K562 (cell line): ENCODE data around the gene ZBTB38. TPM values are rescaled to one million over a fixed set of nuclear protein-coding genes. Genes with fewer than 3 reads are reported as not detected.

Source experiments
- CTBP1 ChIP-seq: fragments of 450-650 bp; IDR thresholded peaks from 2 replicates; pipeline ENCODE4 v1.6.1; 2016; ENCODE audit warnings: borderline replicate concordance
- NR2C2 ChIP-seq, 2 experiments: fragments of 200-800 bp in 1 of 2; sonication (Bioruptor generic) in 1 of 2; sonication (generic) in 1 of 2; formaldehyde crosslinking in 1 of 2; IDR thresholded peaks; 2 replicates each; pipeline versions ENCODE4 v1.6.1 to v1.8.0; 2016 to 2022; ENCODE audit warnings: mild to moderate bottlenecking in 1 of 2, missing compliant biosample characterization in 1 of 2, missing genetic modification characterization in 1 of 2, missing genetic modification reagents in 1 of 2
- polyA plus RNA-seq, 8 experiments: library from polyadenylated mRNA; depleted of rRNA in 4 of 8; stranded (reverse) in 5 of 8; unstranded in 3 of 8; fragments of >200 nt; fragmentation: Nextera tagmentation in 2 of 8; fragmentation: Illumina TruSeq in 1 of 8; extraction: Ambion mirVana in 2 of 8; extraction: Trizol in 1 of 8; gene quantifications; 2 replicates each; pipeline versions ENCODE4 v1.2.1 to v1.2.3, GENCODE V29; 2011 to 2014; ENCODE audit warnings: inconsistent platforms in 1 of 8, missing spikeins in 1 of 8
- total RNA-seq, 7 experiments: library from RNA; depleted of rRNA in 6 of 7; stranded (reverse); fragments of >200 nt in 6 of 7; fragmentation: Illumina TruSeq in 2 of 7; extraction: Trizol in 2 of 7; gene quantifications; 2 replicates each; pipeline versions ENCODE4 v1.2.1 to v1.2.3, GENCODE V29; 2011 to 2021; ENCODE audit warnings: low replicate concordance in 1 of 7
- TF ChIP-seq, protein P1 (sequence below), 2 experiments: fragments of 450-650 bp; IDR thresholded peaks; 2 replicates each; pipeline ENCODE4 v1.6.1; 2016; ENCODE audit warnings: mild to moderate bottlenecking in 2 of 2, borderline replicate concordance in 1 of 2, low read depth in 1 of 2, moderate library complexity in 1 of 2
- TF ChIP-seq, protein P2 (sequence below), 2 experiments: fragments of 250-450 bp in 1 of 2; fragments of 450-650 bp in 1 of 2; sonication (Bioruptor Pico) in 1 of 2; IDR thresholded peaks; 2 replicates each; pipeline versions ENCODE4 v1.6.1 to v1.8.0; 2016 to 2021; ENCODE audit warnings: mild to moderate bottlenecking in 2 of 2, moderate library complexity in 2 of 2, missing compliant biosample characterization in 1 of 2, missing genetic modification characterization in 1 of 2
- TF ChIP-seq, protein P3 (sequence below): fragments of 250-450 bp; sonication (Bioruptor Pico); IDR thresholded peaks from 2 replicates; pipeline ENCODE4 v1.4.0; 2020; ENCODE audit warnings: mild to moderate bottlenecking, moderate library complexity
- TF ChIP-seq, protein P4 (sequence below): fragments of 150-350 bp; conservative IDR thresholded peaks from 2 replicates; pipeline ENCODE4 v1.6.1; 2014; ENCODE audit warnings: low read length
- TF ChIP-seq, protein P5 (sequence below), 3 experiments: fragments of 200-800 bp in 1 of 3; sonication (Bioruptor generic) in 1 of 3; sonication (generic) in 1 of 3; formaldehyde crosslinking in 1 of 3; IDR thresholded peaks; 2 replicates each; pipeline versions ENCODE4 v1.6.1 to v1.8.0; 2016 to 2022; ENCODE audit warnings: mild to moderate bottlenecking in 2 of 3, missing compliant biosample characterization in 2 of 3, missing genetic modification characterization in 2 of 3, missing genetic modification reagents in 1 of 3

Gene ZBTB38
- total and polyA plus RNA-seq, 9 of the 15 experiments (the other 6 are each of a cell fraction or from before 2014, with no cell fraction given) = 12.1 to 39.4 (median 22.9) TPM

DNA sequence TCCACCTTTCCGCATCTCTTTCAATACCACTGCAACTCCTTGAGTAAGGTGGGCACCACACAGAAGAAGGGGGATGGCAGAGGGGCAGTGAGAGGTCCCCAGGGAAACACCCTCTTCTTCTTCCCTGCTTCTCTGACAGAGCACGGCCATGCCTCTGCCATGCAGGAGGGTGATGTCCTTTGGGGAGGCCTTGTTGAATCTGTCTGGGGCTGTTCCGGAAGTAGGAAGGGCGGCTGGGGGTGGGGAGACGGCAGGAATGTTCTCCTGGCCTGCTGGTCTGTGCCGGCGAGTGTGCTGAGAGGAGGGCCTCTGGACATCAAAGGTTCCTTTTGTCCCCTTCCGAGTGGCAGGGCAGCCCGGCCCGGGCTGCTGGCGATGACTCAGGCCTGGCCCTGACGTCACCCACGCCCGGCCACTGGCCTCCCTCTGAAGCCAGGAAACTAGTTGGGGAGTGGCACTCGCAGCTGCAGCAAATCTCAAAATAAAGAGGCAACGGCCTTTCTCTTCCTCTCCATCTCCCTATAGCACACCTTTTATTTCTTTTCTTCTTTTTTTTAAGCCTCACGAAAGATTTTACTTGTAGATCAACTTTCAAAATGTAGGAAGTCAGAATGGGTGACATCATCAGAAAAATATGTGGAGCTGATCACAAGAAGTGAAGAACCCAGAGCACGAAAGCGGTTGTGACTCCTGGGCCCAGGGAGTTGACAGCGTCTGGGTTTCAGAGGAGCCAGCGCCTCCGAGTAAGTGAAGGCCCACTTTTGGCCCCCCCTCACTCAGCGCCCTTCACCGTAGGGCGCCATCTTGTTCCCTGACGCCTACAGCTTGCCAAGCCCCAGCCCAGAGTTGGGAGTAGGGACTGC lies at the start of gene ZBTB38 (continued):
- TF ChIP-seq, protein P1, sequence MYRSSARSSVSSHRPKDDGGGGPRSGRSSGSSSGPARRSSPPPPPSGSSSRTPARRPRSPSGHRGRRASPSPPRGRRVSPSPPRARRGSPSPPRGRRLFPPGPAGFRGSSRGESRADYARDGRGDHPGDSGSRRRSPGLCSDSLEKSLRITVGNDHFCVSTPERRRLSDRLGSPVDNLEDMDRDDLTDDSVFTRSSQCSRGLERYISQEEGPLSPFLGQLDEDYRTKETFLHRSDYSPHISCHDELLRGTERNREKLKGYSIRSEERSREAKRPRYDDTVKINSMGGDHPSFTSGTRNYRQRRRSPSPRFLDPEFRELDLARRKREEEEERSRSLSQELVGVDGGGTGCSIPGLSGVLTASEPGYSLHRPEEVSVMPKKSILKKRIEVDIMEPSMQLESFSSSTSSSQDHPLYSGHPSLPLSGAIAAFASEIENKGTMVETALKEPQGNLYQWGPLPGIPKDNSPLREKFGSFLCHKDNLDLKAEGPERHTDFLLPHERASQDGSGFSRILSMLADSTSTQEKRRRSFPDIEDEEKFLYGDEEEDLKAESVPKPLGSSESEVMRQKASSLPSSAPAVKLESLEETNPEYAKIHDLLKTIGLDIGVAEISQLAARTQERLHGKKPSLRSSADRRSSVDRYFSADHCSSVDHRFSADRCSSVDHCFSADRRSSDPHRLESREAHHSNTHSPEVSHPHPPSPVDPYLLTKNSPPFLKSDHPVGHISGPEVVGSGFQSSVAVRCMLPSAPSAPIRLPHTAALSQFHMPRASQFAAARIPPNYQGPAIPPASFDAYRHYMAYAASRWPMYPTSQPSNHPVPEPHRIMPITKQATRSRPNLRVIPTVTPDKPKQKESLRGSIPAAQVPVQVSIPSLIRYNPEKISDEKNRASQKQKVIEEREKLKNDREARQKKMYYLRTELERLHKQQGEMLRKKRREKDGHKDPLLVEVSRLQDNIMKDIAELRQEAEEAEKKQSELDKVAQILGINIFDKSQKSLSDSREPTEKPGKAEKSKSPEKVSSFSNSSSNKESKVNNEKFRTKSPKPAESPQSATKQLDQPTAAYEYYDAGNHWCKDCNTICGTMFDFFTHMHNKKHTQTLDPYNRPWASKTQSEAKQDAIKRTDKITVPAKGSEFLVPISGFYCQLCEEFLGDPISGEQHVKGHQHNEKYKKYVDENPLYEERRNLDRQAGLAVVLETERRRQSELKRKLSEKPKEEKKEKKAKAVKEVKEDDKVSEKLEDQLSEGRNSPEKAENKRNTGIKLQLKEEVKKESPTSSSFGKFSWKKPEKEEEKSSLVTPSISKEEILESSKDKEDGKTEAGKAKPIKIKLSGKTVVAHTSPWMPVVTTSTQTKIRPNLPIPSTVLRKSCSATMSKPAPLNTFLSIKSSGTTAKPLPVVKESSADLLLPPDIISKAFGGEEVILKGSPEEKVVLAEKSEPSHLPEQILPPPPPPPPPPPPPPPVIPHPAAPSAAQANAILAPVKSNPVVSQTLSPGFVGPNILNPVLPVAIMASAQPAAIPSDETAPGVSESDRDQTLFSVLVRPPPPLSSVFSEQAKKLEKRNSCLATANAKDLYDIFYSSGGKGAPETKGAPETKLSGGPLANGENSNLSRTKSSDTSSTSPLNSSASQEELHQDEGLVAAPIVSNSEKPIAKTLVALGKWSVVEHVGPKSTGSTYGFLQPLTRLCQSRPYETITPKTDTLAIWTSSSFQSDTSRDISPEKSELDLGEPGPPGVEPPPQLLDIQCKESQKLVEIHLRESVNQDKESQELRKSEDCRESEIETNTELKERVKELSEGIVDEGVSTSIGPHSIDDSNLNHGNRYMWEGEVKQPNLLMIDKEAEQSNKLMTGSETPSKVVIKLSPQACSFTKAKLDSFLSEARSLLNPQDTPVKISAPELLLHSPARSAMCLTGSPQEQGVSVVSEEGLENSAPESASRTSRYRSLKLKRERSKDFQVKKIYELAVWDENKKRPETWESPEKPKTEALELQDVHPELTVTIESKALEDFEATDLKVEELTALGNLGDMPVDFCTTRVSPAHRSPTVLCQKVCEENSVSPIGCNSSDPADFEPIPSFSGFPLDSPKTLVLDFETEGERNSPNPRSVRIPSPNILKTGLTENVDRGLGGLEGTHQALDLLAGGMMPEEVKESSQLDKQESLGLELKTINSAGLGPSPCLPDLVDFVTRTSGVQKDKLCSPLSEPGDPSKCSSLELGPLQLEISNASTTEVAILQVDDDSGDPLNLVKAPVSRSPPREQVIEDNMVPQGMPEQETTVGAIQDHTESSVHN (IDR thresholded peaks at IDR 0.05; ENCODE audit: borderline replicate concordance in 1 of 2, low read depth in 1 of 2) = peak in 1 of 2 experiments; percentile 71; a peak in 1 of 4 replicates
- TF ChIP-seq, protein P2, sequence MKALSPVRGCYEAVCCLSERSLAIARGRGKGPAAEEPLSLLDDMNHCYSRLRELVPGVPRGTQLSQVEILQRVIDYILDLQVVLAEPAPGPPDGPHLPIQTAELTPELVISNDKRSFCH (CRISPR knock-in tag; IDR thresholded peaks at IDR 0.05) = peak; percentile 27; the same call in 1 of the 2 replicates
- TF ChIP-seq, protein P2 (tag; IDR thresholded peaks at IDR 0.05) = peak; percentile 50; the same call in 1 of the 2 replicates
- TF ChIP-seq NR2C2 (CRISPR knock-in tag; IDR thresholded peaks at IDR 0.05) (no peak), NR2C2 (tag; IDR thresholded peaks at IDR 0.05) (peak; percentile 67; the same call in 1 of the 2 replicates), CTBP1 (peak; percentile 63)
- TF ChIP-seq, protein P3, sequence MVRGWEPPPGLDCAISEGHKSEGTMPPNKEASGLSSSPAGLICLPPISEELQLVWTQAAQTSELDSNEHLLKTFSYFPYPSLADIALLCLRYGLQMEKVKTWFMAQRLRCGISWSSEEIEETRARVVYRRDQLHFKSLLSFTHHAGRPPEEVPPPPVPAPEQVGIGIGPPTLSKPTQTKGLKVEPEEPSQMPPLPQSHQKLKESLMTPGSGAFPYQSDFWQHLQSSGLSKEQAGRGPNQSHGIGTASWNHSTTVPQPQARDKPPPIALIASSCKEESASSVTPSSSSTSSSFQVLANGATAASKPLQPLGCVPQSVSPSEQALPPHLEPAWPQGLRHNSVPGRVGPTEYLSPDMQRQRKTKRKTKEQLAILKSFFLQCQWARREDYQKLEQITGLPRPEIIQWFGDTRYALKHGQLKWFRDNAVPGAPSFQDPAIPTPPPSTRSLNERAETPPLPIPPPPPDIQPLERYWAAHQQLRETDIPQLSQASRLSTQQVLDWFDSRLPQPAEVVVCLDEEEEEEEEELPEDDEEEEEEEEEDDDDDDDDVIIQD = peak; percentile 29; the same call in 1 of the 2 replicates
- TF ChIP-seq, protein P4, sequence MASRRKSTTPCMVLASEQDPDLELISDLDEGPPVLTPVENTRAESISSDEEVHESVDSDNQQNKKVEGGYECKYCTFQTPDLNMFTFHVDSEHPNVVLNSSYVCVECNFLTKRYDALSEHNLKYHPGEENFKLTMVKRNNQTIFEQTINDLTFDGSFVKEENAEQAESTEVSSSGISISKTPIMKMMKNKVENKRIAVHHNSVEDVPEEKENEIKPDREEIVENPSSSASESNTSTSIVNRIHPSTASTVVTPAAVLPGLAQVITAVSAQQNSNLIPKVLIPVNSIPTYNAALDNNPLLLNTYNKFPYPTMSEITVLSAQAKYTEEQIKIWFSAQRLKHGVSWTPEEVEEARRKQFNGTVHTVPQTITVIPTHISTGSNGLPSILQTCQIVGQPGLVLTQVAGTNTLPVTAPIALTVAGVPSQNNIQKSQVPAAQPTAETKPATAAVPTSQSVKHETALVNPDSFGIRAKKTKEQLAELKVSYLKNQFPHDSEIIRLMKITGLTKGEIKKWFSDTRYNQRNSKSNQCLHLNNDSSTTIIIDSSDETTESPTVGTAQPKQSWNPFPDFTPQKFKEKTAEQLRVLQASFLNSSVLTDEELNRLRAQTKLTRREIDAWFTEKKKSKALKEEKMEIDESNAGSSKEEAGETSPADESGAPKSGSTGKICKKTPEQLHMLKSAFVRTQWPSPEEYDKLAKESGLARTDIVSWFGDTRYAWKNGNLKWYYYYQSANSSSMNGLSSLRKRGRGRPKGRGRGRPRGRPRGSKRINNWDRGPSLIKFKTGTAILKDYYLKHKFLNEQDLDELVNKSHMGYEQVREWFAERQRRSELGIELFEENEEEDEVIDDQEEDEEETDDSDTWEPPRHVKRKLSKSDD = 0 out of 2 replicates have a peak, but pooled peaks have one; percentile 47
- TF ChIP-seq, protein P5, sequence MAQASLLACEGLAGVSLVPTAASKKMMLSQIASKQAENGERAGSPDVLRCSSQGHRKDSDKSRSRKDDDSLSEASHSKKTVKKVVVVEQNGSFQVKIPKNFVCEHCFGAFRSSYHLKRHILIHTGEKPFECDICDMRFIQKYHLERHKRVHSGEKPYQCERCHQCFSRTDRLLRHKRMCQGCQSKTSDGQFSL (CRISPR knock-in tag; IDR thresholded peaks at IDR 0.05) = peak; percentile 89
- TF ChIP-seq, protein P5 (tag; IDR thresholded peaks at IDR 0.05) = peak; percentile 58 to 81; a peak in 3 of 4 replicates
